COLO668 (cell line): Measurements from ENCODE around the gene MAML1.

ENCODE experiments used
- DNase-seq: peaks from one replicate; lab custom pipeline; 2025; ENCODE audit not compliant: unreplicated experiment; lab: John Stamatoyannopoulos, UW

Gene MAML1

GRCh38 chr5:179792612-179793467 lies 60.2 kb downstream of the MAML1 start:
- DNase-seq, result no peak

- no peak for DNase-seq
These were observed 61.0 kb downstream of the MAML1 start, which contains the start of gene LTC4S for GRCh38 chr5:179793468-179794139. LTC4S (plus strand) TSS chr5:179793986; CDS start chr5:179794081, 95 bp downstream.

- no peak for DNase-seq
These were observed 61.5 kb downstream of the MAML1 start for GRCh38 chr5:179794171-179794570.

- no peak for DNase-seq
These were observed 62.0 kb downstream of the MAML1 start for GRCh38 chr5:179794575-179794974.

GRCh38 chr5:179795049-179795862 lies 62.6 kb downstream of the MAML1 start:
- peak; percentile 75 for DNase-seq

- DNase-seq, result peak; percentile 90
These were observed 63.5 kb downstream of the MAML1 start for GRCh38 chr5:179795863-179796833.

GRCh38 chr5:179796877-179797608 lies 64.4 kb downstream of the MAML1 start:
- DNase-seq, result no peak

- no peak for DNase-seq
These were observed 65.1 kb downstream of the MAML1 start for GRCh38 chr5:179797741-179798140.

- DNase-seq, result no peak
These were observed 65.6 kb downstream of the MAML1 start for GRCh38 chr5:179798144-179798770.

GRCh38 chr5:179798771-179799643 lies 66.4 kb downstream of the MAML1 start:
- no peak for DNase-seq

GRCh38 chr5:179799644-179799973 lies 67.0 kb downstream of the MAML1 start:
- no peak for DNase-seq

GRCh38 chr5:179800071-179800695 lies 67.6 kb downstream of the MAML1 start:
- DNase-seq, result no peak

GRCh38 chr5:179800696-179801201 lies 68.1 kb downstream of the MAML1 start:
- DNase-seq, result no peak

GRCh38 chr5:179801304-179802206 lies 68.9 kb downstream of the MAML1 start:
- DNase-seq, result peak; percentile 17

- no peak for DNase-seq
These were observed 69.7 kb downstream of the MAML1 start for GRCh38 chr5:179802207-179802883.

- DNase-seq, result peak; percentile 88
These were observed 70.4 kb downstream of the MAML1 start for GRCh38 chr5:179802950-179803562.
